D721Med (cell line): ENCODE results near the gene SLC44A3.

Experiments used
- DNase-seq: peaks from one replicate; pipeline ENCODE4 v3.0.0; 2011; ENCODE audit warnings: low spot score; ENCODE audit not compliant: insufficient read length
- FAIRE-seq: peaks from 2 replicates; lab custom pipeline; 2011; peaks lifted over from hg19 to GRCh38; lab: Jason Lieb, UNC
- TF ChIP-seq, protein P1 (sequence below): IDR thresholded peaks from 2 replicates; pipeline ENCODE4 v1.5.1; 2012; ENCODE audit warnings: mild to moderate bottlenecking, control low read depth; ENCODE audit not compliant: insufficient read depth; ENCODE audit errors: missing control alignments

Gene SLC44A3

DNA sequence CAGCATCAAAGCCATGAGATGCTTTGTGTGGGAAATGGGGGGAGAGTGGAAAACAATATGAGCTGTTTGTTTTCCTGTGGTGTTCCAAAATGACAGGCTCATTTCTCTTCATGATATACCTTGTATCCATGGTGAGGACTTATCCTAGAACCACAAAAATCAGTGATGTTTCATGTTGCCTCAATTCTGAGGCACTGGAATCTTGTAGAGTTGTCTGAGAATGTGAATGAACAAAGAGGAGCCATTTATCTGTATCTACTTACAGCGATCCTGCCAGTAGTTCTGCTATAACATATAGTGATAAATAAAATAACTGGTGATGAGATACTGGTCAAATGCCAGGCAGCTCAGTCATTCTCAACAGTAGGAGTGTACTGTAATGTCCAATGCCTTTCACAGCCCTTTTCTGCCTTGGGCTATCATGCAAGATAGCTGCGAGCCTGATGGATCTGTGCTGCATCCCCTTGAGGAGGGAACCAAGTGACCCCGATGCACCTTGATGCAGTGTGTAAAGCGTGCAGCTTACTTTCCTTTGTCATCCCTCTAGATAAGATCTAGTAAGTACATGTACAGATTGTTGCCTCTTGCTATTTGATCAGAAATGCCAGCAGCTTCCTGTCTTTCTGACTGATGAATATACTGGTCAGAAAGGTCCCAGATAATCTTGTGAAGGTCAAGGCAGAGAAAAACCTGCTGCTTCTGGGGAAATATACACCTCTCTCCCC is 52.8 kb downstream of the SLC44A3 start:
- TF ChIP-seq, protein P1, sequence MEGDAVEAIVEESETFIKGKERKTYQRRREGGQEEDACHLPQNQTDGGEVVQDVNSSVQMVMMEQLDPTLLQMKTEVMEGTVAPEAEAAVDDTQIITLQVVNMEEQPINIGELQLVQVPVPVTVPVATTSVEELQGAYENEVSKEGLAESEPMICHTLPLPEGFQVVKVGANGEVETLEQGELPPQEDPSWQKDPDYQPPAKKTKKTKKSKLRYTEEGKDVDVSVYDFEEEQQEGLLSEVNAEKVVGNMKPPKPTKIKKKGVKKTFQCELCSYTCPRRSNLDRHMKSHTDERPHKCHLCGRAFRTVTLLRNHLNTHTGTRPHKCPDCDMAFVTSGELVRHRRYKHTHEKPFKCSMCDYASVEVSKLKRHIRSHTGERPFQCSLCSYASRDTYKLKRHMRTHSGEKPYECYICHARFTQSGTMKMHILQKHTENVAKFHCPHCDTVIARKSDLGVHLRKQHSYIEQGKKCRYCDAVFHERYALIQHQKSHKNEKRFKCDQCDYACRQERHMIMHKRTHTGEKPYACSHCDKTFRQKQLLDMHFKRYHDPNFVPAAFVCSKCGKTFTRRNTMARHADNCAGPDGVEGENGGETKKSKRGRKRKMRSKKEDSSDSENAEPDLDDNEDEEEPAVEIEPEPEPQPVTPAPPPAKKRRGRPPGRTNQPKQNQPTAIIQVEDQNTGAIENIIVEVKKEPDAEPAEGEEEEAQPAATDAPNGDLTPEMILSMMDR, result no peak
- DNase-seq (no peak), FAIRE-seq (no peak)

DNA sequence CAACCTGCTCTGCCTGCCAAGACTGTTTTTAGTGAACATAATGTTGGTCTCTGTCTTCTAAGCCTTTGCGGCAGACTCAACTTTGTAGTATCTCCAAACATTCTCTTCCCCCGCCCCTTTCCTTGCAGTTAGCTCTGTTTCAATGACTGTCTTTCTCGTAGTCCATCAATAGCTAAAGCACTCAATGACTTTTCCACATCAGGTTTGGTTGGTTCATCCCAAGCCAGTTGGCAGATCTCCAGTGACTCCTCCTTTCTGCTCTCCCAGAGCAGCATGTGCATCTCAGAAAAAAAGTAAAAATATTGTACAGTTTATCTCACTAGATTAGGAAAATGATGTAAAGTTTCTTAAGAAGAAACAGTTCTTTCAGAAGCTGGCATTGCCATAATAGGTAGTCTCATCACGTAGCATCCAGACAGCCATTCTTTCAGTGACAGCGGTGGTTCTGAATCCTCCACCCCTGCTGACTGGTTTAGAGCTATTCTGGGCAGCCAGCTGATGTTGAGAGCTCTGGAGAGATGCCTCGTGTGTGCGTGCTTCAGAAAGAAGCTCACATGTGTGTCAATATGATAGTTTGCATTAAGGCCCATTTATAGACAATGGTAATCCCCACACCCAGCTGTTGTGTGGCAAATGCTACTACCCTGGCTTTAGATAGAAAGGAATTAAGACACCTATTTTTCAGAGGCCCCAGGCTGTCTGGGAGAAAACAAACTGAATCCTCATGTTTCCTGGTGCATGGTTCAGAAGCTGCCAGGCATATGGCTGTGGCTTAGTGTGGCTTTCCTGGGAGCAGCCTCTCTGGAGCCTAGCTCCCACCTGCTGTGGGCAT is 53.6 kb downstream of the SLC44A3 start:
- TF ChIP-seq, protein P1, result no peak
- no peak for FAIRE-seq
- DNase-seq, result no peak

DNA sequence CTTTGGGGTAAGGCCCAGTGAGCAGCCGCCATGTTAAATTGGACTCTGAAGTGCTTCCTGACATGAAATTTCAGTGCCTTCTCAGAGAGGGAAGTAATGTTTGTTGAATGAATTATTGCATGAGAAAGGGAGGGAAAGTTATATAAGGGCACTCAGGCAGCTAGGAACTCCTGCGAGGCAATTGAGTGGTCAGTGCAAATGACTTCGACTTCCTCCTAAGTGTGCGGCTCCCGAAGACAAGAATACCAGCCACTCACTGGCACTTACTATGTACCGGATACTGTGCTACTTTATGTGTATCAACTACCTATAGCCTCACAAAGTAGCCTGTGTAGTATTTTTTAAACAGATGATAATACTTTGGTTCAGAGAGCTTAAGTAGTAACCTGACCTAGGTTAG is 54.3 kb downstream of the SLC44A3 start:
- FAIRE-seq (no peak), DNase-seq (no peak)
- TF ChIP-seq, protein P1, result no peak

DNA sequence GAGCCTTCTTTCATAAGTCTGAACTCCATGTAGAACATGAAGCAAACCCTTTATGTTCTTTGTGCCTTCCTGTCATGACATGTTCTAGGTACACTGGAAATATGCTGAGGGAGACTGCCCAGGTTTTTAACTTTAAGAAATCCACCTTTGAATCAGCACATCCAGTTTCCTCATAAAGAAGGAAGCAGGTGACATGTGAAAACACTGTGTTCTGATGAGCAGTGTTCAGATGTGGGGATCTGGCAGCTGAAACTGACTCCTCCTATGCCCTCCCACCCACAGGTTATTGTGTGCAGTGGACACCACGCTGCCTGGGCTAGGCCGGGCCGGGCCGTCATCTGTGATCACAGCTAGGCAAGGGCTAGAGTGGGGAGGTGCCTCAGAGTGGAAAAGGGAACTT is 55.6 kb downstream of the SLC44A3 start:
- TF ChIP-seq, protein P1, result no peak
- DNase-seq, result no peak
- FAIRE-seq, result no peak

DNA sequence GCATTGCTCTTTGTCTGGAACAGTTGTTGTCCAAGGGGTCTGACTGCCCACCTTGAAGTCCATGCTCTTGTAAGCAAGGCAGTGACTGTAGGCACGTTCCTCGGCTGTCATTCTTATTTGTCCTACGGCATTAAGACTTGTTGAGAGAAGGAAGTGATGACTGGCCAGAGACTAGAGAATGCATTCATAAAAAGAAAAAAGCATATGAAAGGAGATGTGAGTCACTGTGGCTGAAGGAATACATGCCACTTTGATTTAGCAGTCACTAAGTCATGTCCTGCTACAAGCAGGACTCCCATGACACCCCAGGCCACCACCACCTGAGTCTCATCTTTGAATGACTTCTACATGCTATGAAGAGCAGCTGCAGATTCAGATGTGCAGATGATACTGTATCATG is 56.2 kb downstream of the SLC44A3 start:
- DNase-seq (no peak), FAIRE-seq (no peak)
- TF ChIP-seq, protein P1, result no peak

DNA sequence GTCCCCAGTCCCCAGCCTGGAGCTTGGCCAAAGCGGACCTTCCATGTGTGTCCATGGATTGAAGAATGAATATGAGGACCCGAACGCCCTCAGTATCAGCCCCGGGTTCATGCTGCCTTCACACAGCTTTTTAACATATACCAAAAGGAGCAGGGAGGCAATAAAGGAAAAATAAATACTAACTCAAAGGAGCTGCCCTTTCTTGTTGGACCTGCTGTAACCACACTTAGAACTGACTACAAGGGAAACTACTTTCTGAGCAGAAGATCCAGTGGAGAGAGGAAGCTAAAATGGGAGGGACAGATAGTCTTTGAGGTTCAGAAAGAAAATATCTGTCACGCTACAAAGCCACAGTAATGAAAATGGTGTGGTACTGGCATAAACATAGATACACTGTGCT is 58.2 kb downstream of the SLC44A3 start:
- DNase-seq (no peak), FAIRE-seq (no peak)
- TF ChIP-seq, protein P1, result no peak
